K562 (cell line): Measurements from ENCODE around the gene ZDHHC8. TPM values are rescaled to one million over a fixed set of nuclear protein-coding genes. Genes with fewer than 3 reads are reported as not detected.

Source experiments
- ATAC-seq: fragments of 200-7000 bp; cut with Tn5 transposase; 3 replicates; pipeline ENCODE4 v1.9.1; 2020; ENCODE audit warnings: moderate library complexity
- Bru-seq: library from RNA; stranded (reverse); fragments of 400-500 nt; gene quantifications from one replicate; lab custom pipeline; 2021; lab: Mats Ljungman, UMichigan
- BruChase-seq, 2 experiments: library from RNA; stranded (reverse); fragments of 400-500 nt; gene quantifications; one replicate each; lab custom pipeline; 2021; lab: Mats Ljungman, UMichigan
- BruUV-seq: library from RNA; stranded (reverse); fragments of 400-500 nt; replicated peaks from 2 replicates; lab custom pipeline; 2021; lab: Mats Ljungman, UMichigan
- CTCF ChIA-PET: fragments of 300-600 bp; formaldehyde crosslinking; extraction: SDS; loops from one replicate; lab custom pipeline; 2021; ENCODE audit warnings: low intra/inter-chr PET ratio; lab: Yijun Ruan, JAX
- POLR2A ChIA-PET: fragments of 300-600, 350-650 bp; sonication (Branson Sonifier 250); formaldehyde crosslinking; extraction: SDS; loops from one replicate; lab custom pipeline; 2021; ENCODE audit warnings: antibody characterized with exemption, inconsistent platforms; lab: Yijun Ruan, JAX
- DNase-seq, 4 experiments: peaks; one replicate each; pipeline versions ENCODE4 v3.0.0 to v3.0.0-alpha.2; 2011 to 2018; ENCODE audit warnings: low spot score in 3 of 4, mixed read lengths in 3 of 4; ENCODE audit errors: extremely low read depth in 1 of 4
- FAIRE-seq: peaks from 2 replicates; lab custom pipeline; 2011; peaks lifted over from hg19 to GRCh38; lab: Jason Lieb, UNC
- H2AFZ ChIP-seq: 2 replicates; pipeline ENCODE4 v1.6.0; 2011; ENCODE audit warnings: low read depth, low read length, control low read depth, inconsistent platforms
- H3K27ac ChIP-seq: fragments of 200-600 bp; 3 replicates; pipeline ENCODE4 v1.8.0; 2011; ENCODE audit warnings: low read depth, mild to moderate bottlenecking, control low read depth, inconsistent platforms, low read length, moderate library complexity, mixed read lengths; ENCODE audit errors: extremely low read depth
- H3K27me3 ChIP-seq, 2 experiments: fragments of 300-600 bp in 1 of 2; 2 replicates in 1 of 2; 3 replicates in 1 of 2; pipeline versions ENCODE4 v1.6.0 to v1.8.0; 2011; ENCODE audit warnings: inconsistent platforms in 2 of 2, low read length in 2 of 2, mild to moderate bottlenecking in 1 of 2, mixed read lengths in 1 of 2, moderate library complexity in 1 of 2; ENCODE audit not compliant: control insufficient read depth in 2 of 2, insufficient read depth in 2 of 2
- H3K36me3 ChIP-seq: fragments of 300-600 bp; 3 replicates; pipeline ENCODE4 v1.8.0; 2011; ENCODE audit warnings: mild to moderate bottlenecking, low read length, inconsistent platforms; ENCODE audit not compliant: control insufficient read depth, insufficient read depth
- H3K4me1 ChIP-seq, 2 experiments: fragments of 200-600 bp in 1 of 2; replicated peaks in 1 of 2; 2 replicates in 1 of 2; 3 replicates in 1 of 2; pipeline versions ENCODE4 v1.5.1 to v1.8.0; 2011; ENCODE audit warnings: inconsistent platforms in 2 of 2, low read length in 2 of 2, mild to moderate bottlenecking in 1 of 2, mixed read lengths in 1 of 2, moderate library complexity in 1 of 2; ENCODE audit not compliant: control insufficient read depth in 2 of 2, insufficient read depth in 2 of 2
- H3K4me2 ChIP-seq: 2 replicates; pipeline ENCODE4 v1.6.1; 2011; ENCODE audit warnings: low read length, control low read depth, inconsistent platforms, mixed read lengths; ENCODE audit not compliant: insufficient read depth
- H3K4me3 ChIP-seq: fragments of 200-600 bp; sonication (generic), shearing (Covaris generic); 2 replicates; pipeline ENCODE4 v1.5.1; 2016; ENCODE audit warnings: control low read depth, inconsistent platforms
- H3K79me2 ChIP-seq: fragments of 200-600 bp; 3 replicates; pipeline ENCODE4 v1.8.0; 2011; ENCODE audit warnings: low read length, inconsistent platforms; ENCODE audit not compliant: control insufficient read depth, insufficient read depth
- H3K9ac ChIP-seq, 2 experiments: 2 replicates each; pipeline versions ENCODE4 v1.6.0 to v1.6.1; 2011; ENCODE audit warnings: low read depth in 2 of 2, low read length in 2 of 2, control low read depth in 1 of 2, inconsistent platforms in 1 of 2, mild to moderate bottlenecking in 1 of 2, mixed read lengths in 1 of 2; ENCODE audit not compliant: insufficient read depth in 1 of 2
- H3K9me1 ChIP-seq: one replicate; pipeline ENCODE4 v1.6.0; 2011; ENCODE audit warnings: inconsistent platforms, mild to moderate bottlenecking, low read length, moderate library complexity; ENCODE audit not compliant: control insufficient read depth, insufficient read depth
- H3K9me3 ChIP-seq: replicated peaks from 2 replicates; pipeline ENCODE4 v1.5.1; 2011; ENCODE audit warnings: low read depth, low read length, inconsistent platforms; ENCODE audit not compliant: control insufficient read depth, insufficient read depth
- H4K20me1 ChIP-seq: replicated peaks from 2 replicates; pipeline ENCODE4 v1.6.1; 2011; ENCODE audit warnings: low read length, inconsistent platforms, mixed read lengths; ENCODE audit not compliant: control insufficient read depth, insufficient read depth
- CAMTA2 ChIP-seq: fragments of 250-450 bp; sonication (Bioruptor Pico); conservative IDR thresholded peaks from 2 replicates; pipeline ENCODE4 v1.5.1; 2022
- CHD1 ChIP-seq: fragments of 200-600 bp; sonication (generic); IDR thresholded peaks from one replicate; pipeline ENCODE4 v1.6.1; 2012; ENCODE audit warnings: mild to moderate bottlenecking, moderate library complexity, low read length, inconsistent platforms
- COPS2 ChIP-seq: fragments of 450-650 bp; conservative IDR thresholded peaks from 2 replicates; pipeline ENCODE4 v1.6.1; 2016; ENCODE audit warnings: mild to moderate bottlenecking, moderate library complexity
- EP400 ChIP-seq: fragments of 450-650 bp; IDR thresholded peaks from 2 replicates; pipeline ENCODE4 v1.6.1; 2017; ENCODE audit warnings: antibody characterized with exemption, mild to moderate bottlenecking, moderate library complexity
- ETS2 ChIP-seq: IDR thresholded peaks from 2 replicates; pipeline ENCODE4 v1.6.1; 2016; ENCODE audit warnings: borderline replicate concordance, missing genetic modification characterization, mild to moderate bottlenecking, moderate library complexity, missing compliant biosample characterization; ENCODE audit not compliant: poor library complexity, severe bottlenecking
- FOXA1 ChIP-seq: fragments of 450-650 bp; IDR thresholded peaks from 2 replicates; pipeline ENCODE4 v1.6.1; 2016; ENCODE audit warnings: mild to moderate bottlenecking, borderline replicate concordance
- PHF8 ChIP-seq: fragments of 200-600 bp; sonication (generic); IDR thresholded peaks from 2 replicates; pipeline ENCODE4 v1.6.1; 2012; ENCODE audit warnings: mixed run types, mild to moderate bottlenecking, inconsistent platforms, low read length, moderate library complexity, borderline replicate concordance
- SAP30 ChIP-seq: fragments of 200-600 bp; sonication (generic); IDR thresholded peaks from 2 replicates; pipeline ENCODE4 v1.6.1; 2012; ENCODE audit warnings: borderline replicate concordance, low read depth, mild to moderate bottlenecking, moderate library complexity, low read length, control low read depth, inconsistent platforms; ENCODE audit not compliant: insufficient read depth, poor library complexity, severe bottlenecking
- ZBTB7A ChIP-seq: IDR thresholded peaks from 2 replicates; pipeline ENCODE4 v1.6.1; 2011; ENCODE audit warnings: low read depth, mild to moderate bottlenecking, low read length, moderate library complexity, borderline replicate concordance; ENCODE audit not compliant: control insufficient read depth
- ZNF696 ChIP-seq: fragments of 250-450 bp; sonication (Bioruptor Pico); conservative IDR thresholded peaks from 2 replicates; pipeline ENCODE4 v1.4.0; 2020; ENCODE audit warnings: mild to moderate bottlenecking, moderate library complexity
- ZNF778 ChIP-seq: fragments of 450-650 bp; formaldehyde crosslinking; IDR thresholded peaks from 2 replicates; pipeline ENCODE4 v1.4.0; 2020; ENCODE audit warnings: mild to moderate bottlenecking, moderate library complexity
- WGBS: fragments of 100-300 bp; shearing (Covaris generic); methylation state at CpG from one replicate; pipeline ENCODE4 v1.1.6; 2016; ENCODE audit warnings: low coverage, mixed read lengths; ENCODE audit not compliant: insufficient coverage; ENCODE audit errors: missing lambda C conversion rate; 5-methylcytosine and 5-hydroxymethylcytosine counted together
- in situ Hi-C: fragments of 300-500 bp; cut with MboI; formaldehyde crosslinking; loops from 4 replicates; pipeline ENCODE4 v1.15.0; 2018; ENCODE audit warnings: inconsistent platforms, mixed read lengths
- intact Hi-C: fragments of 100-400 bp; cut with micrococcal nuclease; formaldehyde crosslinking; loops from 2 replicates; pipeline ENCODE4 v1.14.2; 2022
- long read RNA-seq, 3 experiments: library from polyadenylated mRNA in 2 of 3; library from RNA in 1 of 3; unstranded in 2 of 3; stranded (forward) in 1 of 3; transcript quantifications; one replicate each; pipeline ENCODE4 v2.0.0, GENCODE V29; 2019 to 2022
- polyA minus RNA-seq, 3 experiments: library from RNA; depleted of rRNA, polyadenylated mRNA; stranded (reverse); fragments of >200 nt; gene quantifications; 2 replicates each; pipeline ENCODE4 v1.2.3, GENCODE V29; 2011
- polyA plus RNA-seq, 8 experiments: library from polyadenylated mRNA; depleted of rRNA in 4 of 8; stranded (reverse) in 5 of 8; unstranded in 3 of 8; fragments of >200 nt; fragmentation: Nextera tagmentation in 2 of 8; fragmentation: Illumina TruSeq in 1 of 8; extraction: Ambion mirVana in 2 of 8; extraction: Trizol in 1 of 8; gene quantifications; 2 replicates each; pipeline versions ENCODE4 v1.2.1 to v1.2.3, GENCODE V29; 2011 to 2014; ENCODE audit warnings: inconsistent platforms in 1 of 8, missing spikeins in 1 of 8
- total RNA-seq, 7 experiments: library from RNA; depleted of rRNA in 6 of 7; stranded (reverse); fragments of >200 nt in 6 of 7; fragmentation: Illumina TruSeq in 2 of 7; extraction: Trizol in 2 of 7; gene quantifications; 2 replicates each; pipeline versions ENCODE4 v1.2.1 to v1.2.3, GENCODE V29; 2011 to 2021; ENCODE audit warnings: low replicate concordance in 1 of 7
- TF ChIP-seq, protein P1 (sequence below): fragments of 250-450 bp; sonication (Bioruptor Pico); IDR thresholded peaks from 2 replicates; pipeline ENCODE4 v1.9.0; 2021; ENCODE audit warnings: mild to moderate bottlenecking, inconsistent platforms

The ZDHHC8 gene, protein sequence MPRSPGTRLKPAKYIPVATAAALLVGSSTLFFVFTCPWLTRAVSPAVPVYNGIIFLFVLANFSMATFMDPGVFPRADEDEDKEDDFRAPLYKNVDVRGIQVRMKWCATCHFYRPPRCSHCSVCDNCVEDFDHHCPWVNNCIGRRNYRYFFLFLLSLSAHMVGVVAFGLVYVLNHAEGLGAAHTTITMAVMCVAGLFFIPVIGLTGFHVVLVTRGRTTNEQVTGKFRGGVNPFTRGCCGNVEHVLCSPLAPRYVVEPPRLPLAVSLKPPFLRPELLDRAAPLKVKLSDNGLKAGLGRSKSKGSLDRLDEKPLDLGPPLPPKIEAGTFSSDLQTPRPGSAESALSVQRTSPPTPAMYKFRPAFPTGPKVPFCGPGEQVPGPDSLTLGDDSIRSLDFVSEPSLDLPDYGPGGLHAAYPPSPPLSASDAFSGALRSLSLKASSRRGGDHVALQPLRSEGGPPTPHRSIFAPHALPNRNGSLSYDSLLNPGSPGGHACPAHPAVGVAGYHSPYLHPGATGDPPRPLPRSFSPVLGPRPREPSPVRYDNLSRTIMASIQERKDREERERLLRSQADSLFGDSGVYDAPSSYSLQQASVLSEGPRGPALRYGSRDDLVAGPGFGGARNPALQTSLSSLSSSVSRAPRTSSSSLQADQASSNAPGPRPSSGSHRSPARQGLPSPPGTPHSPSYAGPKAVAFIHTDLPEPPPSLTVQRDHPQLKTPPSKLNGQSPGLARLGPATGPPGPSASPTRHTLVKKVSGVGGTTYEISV
- 77.3 and 229 TPM in 2 replicates for total RNA-seq (2011; cell fraction: chromatin; rRNA removed; ENCODE audit: low replicate concordance)
- total RNA-seq (2011; cell fraction: nucleolus; rRNA removed), result 110 and 113 TPM in 2 replicates
- total RNA-seq (2011; cell fraction: nucleoplasm; rRNA removed), result 89.5 and 103 TPM in 2 replicates
- 16.4 and 27.9 TPM in 2 replicates for total RNA-seq (2014; rRNA removed)
- 4.5 and 7.5 TPM in 2 replicates for total RNA-seq (2014; rRNA removed; fragmentation: Illumina TruSeq; extraction: Trizol)
- total RNA-seq (2015; rRNA removed; fragmentation: Illumina TruSeq; extraction: Trizol), result 9.8 and 11.3 TPM in 2 replicates
- total RNA-seq (2021), result 99.5 and 109 TPM in 2 replicates
- polyA plus RNA-seq (2011; rRNA removed), result 21.3 and 39.4 TPM in 2 replicates
- polyA plus RNA-seq (2011; cell fraction: cytosol; rRNA removed), result 30.5 and 34.1 TPM in 2 replicates
- polyA plus RNA-seq (2011; cell fraction: nucleus; rRNA removed), result 388 and 500 TPM in 2 replicates
- polyA plus RNA-seq (2012), result 47.3 and 69.3 TPM in 2 replicates
- polyA plus RNA-seq (2014; fragmentation: Illumina TruSeq; extraction: Trizol), result 34.6 and 58.2 TPM in 2 replicates
- under 1 TPM; 0.04 to 0.15 TPM for polyA plus RNA-seq (2014; fragmentation: Nextera tagmentation; extraction: Ambion mirVana)
- polyA plus RNA-seq (2014; rRNA removed), result 74.5 and 108 TPM in 2 replicates
- 5.1 and 6.4 TPM in 2 replicates for polyA minus RNA-seq (2011; rRNA and poly(A)+ RNA removed)
- polyA minus RNA-seq (2011; cell fraction: cytosol; rRNA and poly(A)+ RNA removed), result 26.3 and 42.5 TPM in 2 replicates
- 38.9 and 55.3 TPM in 2 replicates for polyA minus RNA-seq (2011; cell fraction: nucleus; rRNA and poly(A)+ RNA removed)
- Bru-seq, nascent RNA, result percentile 64 among the genes with signal in this experiment
- percentile 59 among the genes with signal in this experiment for BruChase-seq, experiment 1, labeled RNA remaining after a 2-hour chase
- percentile 66 among the genes with signal in this experiment for BruChase-seq, experiment 2, labeled RNA remaining after a 6-hour chase
- long read RNA-seq, experiment 1, partial matches to known transcripts, result 55 of 201 reads
- long read RNA-seq, experiment 1, other reads (novel, unspliced or antisense), result 145 of 201 reads
- long read RNA-seq, experiment 2, full-length matches to known transcripts, result 10 of 39 reads
- long read RNA-seq, experiment 2, partial matches to known transcripts, result 17 of 39 reads
- long read RNA-seq, experiment 2, other reads (novel, unspliced or antisense), result 12 of 39 reads
- long read RNA-seq, experiment 3, partial matches to known transcripts, result 5 of 5 reads
- long read RNA-seq, experiment 3, other reads (novel, unspliced or antisense), result 0 of 5 reads

DNA sequence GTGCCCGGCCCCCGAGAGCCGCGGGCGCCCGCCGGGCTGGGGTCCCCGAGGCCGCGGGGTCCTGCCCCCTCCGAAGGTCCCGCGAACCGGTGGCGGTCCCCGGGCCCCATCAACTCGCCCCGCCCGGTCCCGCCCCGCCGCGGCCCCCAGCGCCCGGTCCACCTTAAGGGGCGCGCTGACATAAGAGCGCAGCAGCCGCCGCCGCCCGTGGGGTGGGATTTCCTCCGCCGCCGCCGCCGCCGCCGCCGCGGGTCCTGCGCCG is at the start of gene ZDHHC8:
Gene ZDHHC8 (plus strand): TSS at position 208 of the 262 bp plus-strand sequence. CDS start 144 bp downstream, outside the sequence.
- Histone ChIP-seq H3K9me3 (no peaks in the 10 kb centered on the region), H3K4me2 (peak within 1 kb of the TSS; percentile 81), H2AFZ (peak within 1 kb of the TSS; percentile 85), H3K9me1 (peaks cover 5% of the 10 kb centered on the region), H4K20me1 (peaks cover 71% of the 10 kb centered on the region), H3K27me3 (no peaks in the 10 kb centered on the region), H3K27ac (peak within 1 kb of the TSS; percentile 20; the same call in 2 of the 3 replicates), H3K79me2 (peaks cover 21% of the 10 kb centered on the region), H3K9ac (peak within 1 kb of the TSS; percentile 68 to 93), H3K36me3 (peaks cover 18% of the 10 kb centered on the region; the same call in 2 of the 3 replicates), H3K4me1 (peaks cover 11 to 84% of the 10 kb centered on the region in 2 experiments), H3K4me3 (peak within 1 kb of the TSS; percentile 62)
- POLR2A ChIA-PET, result interaction anchor here (0.6 to 7.0 kb wide), 2 partner anchors 13 to 118 kb away, joined by 4 to 212 read pairs; partner anchors contain the start of genes RANBP1 and TRMT2A
- peak; percentile 11 for ATAC-seq
- under 1% methylated on average over 30 of the region's 43 CpGs for WGBS
- CTCF ChIA-PET, result interaction anchor here (5.8 kb wide), 1 partner anchor 161 kb away, joined by 80 read pairs; no protein-coding TSS in a partner anchor
- no TSS peak for BruUV-seq
- peak; percentile 74 to 97 (median 92) for DNase-seq
- in situ Hi-C loops, result no loop called here
- FAIRE-seq, result no peak
- intact Hi-C loops, result no loop called here
- TF ChIP-seq CAMTA2 (CRISPR knock-in tag), result no peak
- peak; percentile 7 for TF ChIP-seq SAP30
- TF ChIP-seq EP400, result no peak
- peak; percentile 37; the same call in 1 of the 2 replicates for TF ChIP-seq PHF8
- TF ChIP-seq COPS2, result no peak
- TF ChIP-seq ZNF778 (CRISPR knock-in tag), result no peak
- TF ChIP-seq ZNF696, result no peak
- TF ChIP-seq FOXA1, result no peak
- peak; percentile 26; the same call in 1 of the 2 replicates for TF ChIP-seq ZBTB7A
- TF ChIP-seq, protein P1, sequence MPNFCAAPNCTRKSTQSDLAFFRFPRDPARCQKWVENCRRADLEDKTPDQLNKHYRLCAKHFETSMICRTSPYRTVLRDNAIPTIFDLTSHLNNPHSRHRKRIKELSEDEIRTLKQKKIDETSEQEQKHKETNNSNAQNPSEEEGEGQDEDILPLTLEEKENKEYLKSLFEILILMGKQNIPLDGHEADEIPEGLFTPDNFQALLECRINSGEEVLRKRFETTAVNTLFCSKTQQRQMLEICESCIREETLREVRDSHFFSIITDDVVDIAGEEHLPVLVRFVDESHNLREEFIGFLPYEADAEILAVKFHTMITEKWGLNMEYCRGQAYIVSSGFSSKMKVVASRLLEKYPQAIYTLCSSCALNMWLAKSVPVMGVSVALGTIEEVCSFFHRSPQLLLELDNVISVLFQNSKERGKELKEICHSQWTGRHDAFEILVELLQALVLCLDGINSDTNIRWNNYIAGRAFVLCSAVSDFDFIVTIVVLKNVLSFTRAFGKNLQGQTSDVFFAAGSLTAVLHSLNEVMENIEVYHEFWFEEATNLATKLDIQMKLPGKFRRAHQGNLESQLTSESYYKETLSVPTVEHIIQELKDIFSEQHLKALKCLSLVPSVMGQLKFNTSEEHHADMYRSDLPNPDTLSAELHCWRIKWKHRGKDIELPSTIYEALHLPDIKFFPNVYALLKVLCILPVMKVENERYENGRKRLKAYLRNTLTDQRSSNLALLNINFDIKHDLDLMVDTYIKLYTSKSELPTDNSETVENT (CRISPR knock-in tag), result 0 out of 2 replicates have a peak, but pooled peaks have one; percentile 7
- no peak for TF ChIP-seq ETS2 (tag)
- peak; percentile 59 for TF ChIP-seq CHD1
